H1 (cell line): ENCODE data around the gene ARHGAP15. TPM values are rescaled to one million over a fixed set of nuclear protein-coding genes. Genes with fewer than 3 reads are reported as not detected.

ENCODE experiments used
- CTCF ChIA-PET: fragments of 300-600 bp; sonication (Branson Sonifier 250); formaldehyde crosslinking; loops from one replicate; lab custom pipeline; 2021; ENCODE audit not compliant: partially characterized antibody; lab: Charles Lee
- POLR2A ChIA-PET: fragments of 300-600 bp; sonication (Branson Sonifier 250); formaldehyde crosslinking; loops from one replicate; lab custom pipeline; 2021; ENCODE audit warnings: inconsistent platforms; ENCODE audit not compliant: partially characterized antibody; lab: Charles Lee
- DNase-seq, 2 experiments: peaks; one replicate each; pipeline versions ENCODE4 v3.0.0 to v3.0.0-alpha.2; 2010 to 2022; ENCODE audit warnings: low spot score in 2 of 2, low read depth in 1 of 2, mixed read lengths in 1 of 2
- FAIRE-seq: peaks from 2 replicates; lab custom pipeline; 2011; peaks lifted over from hg19 to GRCh38; lab: Jason Lieb, UNC
- H2AFZ ChIP-seq: 2 replicates; pipeline ENCODE4 v1.8.1; 2012; ENCODE audit warnings: low read length, inconsistent platforms
- H2AK5ac ChIP-seq: 2 replicates; pipeline ENCODE4 v1.6.1; 2013; ENCODE audit warnings: low read depth, low read length
- H2BK120ac ChIP-seq: replicated peaks from 2 replicates; pipeline ENCODE3; 2013; ENCODE audit warnings: low read depth, low read length, inconsistent platforms
- H2BK12ac ChIP-seq: 2 replicates; pipeline ENCODE4 v1.6.1; 2013; ENCODE audit warnings: low read depth, low read length
- H2BK15ac ChIP-seq: 2 replicates; pipeline ENCODE4 v1.6.1; 2013; ENCODE audit warnings: low read length
- H2BK20ac ChIP-seq: 2 replicates; pipeline ENCODE4 v1.6.1; 2013; ENCODE audit warnings: low read length
- H2BK5ac ChIP-seq: 2 replicates; pipeline ENCODE4 v1.6.1; 2013; ENCODE audit warnings: low read depth, low read length
- H3K14ac ChIP-seq: 2 replicates; pipeline ENCODE4 v1.6.1; 2013; ENCODE audit warnings: inconsistent platforms; ENCODE audit not compliant: insufficient read length
- H3K18ac ChIP-seq: 2 replicates; pipeline ENCODE4 v1.6.1; 2013; ENCODE audit warnings: low read length; ENCODE audit errors: extremely low read depth
- H3K23ac ChIP-seq: 2 replicates; pipeline ENCODE4 v1.6.1; 2013; ENCODE audit warnings: inconsistent platforms; ENCODE audit not compliant: insufficient read length
- H3K23me2 ChIP-seq: 2 replicates; pipeline ENCODE4 v1.6.1; 2013; ENCODE audit warnings: low read depth, low read length
- H3K27ac ChIP-seq: 2 replicates; pipeline ENCODE4 v1.6.1; 2011; ENCODE audit warnings: low read depth, low read length, inconsistent platforms
- H3K27me3 ChIP-seq, 4 experiments: replicated peaks in 1 of 4; 1 replicate in 1 of 4; 2 replicates in 3 of 4; pipeline versions ENCODE4 v1.6.1 to v1.8.1; 2011 to 2013; ENCODE audit warnings: low read length in 3 of 4, mild to moderate bottlenecking in 3 of 4, inconsistent platforms in 2 of 4, mixed read lengths in 2 of 4, moderate library complexity in 1 of 4; ENCODE audit not compliant: control insufficient read depth in 3 of 4, insufficient read depth in 3 of 4; ENCODE audit errors: extremely low read depth in 1 of 4
- H3K36me3 ChIP-seq, 4 experiments: 2 replicates each; pipeline versions ENCODE4 v1.6.1 to v1.8.1; 2011 to 2013; ENCODE audit warnings: mild to moderate bottlenecking in 4 of 4, low read length in 3 of 4, moderate library complexity in 2 of 4, control low read depth in 1 of 4, inconsistent platforms in 1 of 4; ENCODE audit not compliant: insufficient read depth in 4 of 4, control insufficient read depth in 2 of 4
- H3K4ac ChIP-seq: replicated peaks from 2 replicates; pipeline ENCODE3; 2013; ENCODE audit warnings: low read length, low read depth, mixed read lengths, inconsistent platforms; ENCODE audit not compliant: insufficient read length
- H3K4me1 ChIP-seq, 4 experiments: replicated peaks in 1 of 4; 1 replicate in 1 of 4; 2 replicates in 3 of 4; pipeline versions ENCODE4 v1.6.1 to v1.8.1; 2011 to 2013; ENCODE audit warnings: low read length in 3 of 4, inconsistent platforms in 2 of 4, mixed read lengths in 1 of 4; ENCODE audit not compliant: insufficient read depth in 4 of 4, control insufficient read depth in 3 of 4
- H3K4me2 ChIP-seq, 2 experiments: 2 replicates each; pipeline versions ENCODE4 v1.6.1 to v1.8.1; 2011 to 2013; ENCODE audit warnings: low read depth in 2 of 2, low read length in 2 of 2, control low read depth in 1 of 2, inconsistent platforms in 1 of 2, mild to moderate bottlenecking in 1 of 2; ENCODE audit not compliant: insufficient read depth in 1 of 2
- H3K4me3 ChIP-seq, 4 experiments: fragments of 200-600, 300-600 bp in 1 of 4; sonication (generic), shearing (Covaris generic), sonication (Bioruptor Twin) in 1 of 4; 2 replicates each; pipeline versions ENCODE4 v1.5.1 to v1.8.1; 2011 to 2016; ENCODE audit warnings: low read length in 4 of 4, low read depth in 3 of 4, control low read depth in 2 of 4, inconsistent platforms in 2 of 4, mild to moderate bottlenecking in 2 of 4, mixed read lengths in 1 of 4, moderate library complexity in 1 of 4; ENCODE audit not compliant: insufficient read depth in 2 of 4; ENCODE audit errors: extremely low read depth in 1 of 4
- H3K56ac ChIP-seq: replicated peaks from 2 replicates; pipeline ENCODE3; 2013; ENCODE audit warnings: low read depth, mild to moderate bottlenecking, mixed read lengths, low read length, inconsistent platforms; ENCODE audit not compliant: insufficient read length
- H3K79me1 ChIP-seq: 2 replicates; pipeline ENCODE4 v1.6.1; 2013; ENCODE audit warnings: low read depth, low read length, control low read depth
- H3K79me2 ChIP-seq, 2 experiments: 2 replicates each; pipeline versions ENCODE4 v1.6.1 to v1.8.1; 2012 to 2013; ENCODE audit warnings: low read length in 2 of 2, mild to moderate bottlenecking in 2 of 2, inconsistent platforms in 1 of 2; ENCODE audit not compliant: insufficient read depth in 2 of 2, control insufficient read depth in 1 of 2
- H3K9ac ChIP-seq, 4 experiments: replicated peaks in 1 of 4; 1 replicate in 1 of 4; 2 replicates in 3 of 4; pipeline versions ENCODE4 v1.6.1 to v1.8.1; 2011 to 2013; ENCODE audit warnings: low read depth in 3 of 4, low read length in 3 of 4, control low read depth in 2 of 4, mild to moderate bottlenecking in 2 of 4, moderate library complexity in 2 of 4, inconsistent platforms in 1 of 4; ENCODE audit errors: extremely low read depth in 1 of 4
- H3K9me3 ChIP-seq, 2 experiments: 2 replicates each; pipeline versions ENCODE4 v1.6.1 to v1.8.1; 2012 to 2013; ENCODE audit warnings: mild to moderate bottlenecking in 2 of 2, moderate library complexity in 2 of 2, control low read depth in 1 of 2, inconsistent platforms in 1 of 2, low read depth in 1 of 2, low read length in 1 of 2, mixed read lengths in 1 of 2; ENCODE audit not compliant: insufficient read depth in 2 of 2
- H4K20me1 ChIP-seq, 2 experiments: replicated peaks in 1 of 2; 2 replicates each; pipeline versions ENCODE3 to v1.8.1; 2011 to 2013; ENCODE audit warnings: inconsistent platforms in 2 of 2, low read length in 2 of 2, mild to moderate bottlenecking in 1 of 2; ENCODE audit not compliant: insufficient read depth in 2 of 2, control insufficient read depth in 1 of 2
- H4K5ac ChIP-seq: 2 replicates; pipeline ENCODE4 v1.6.1; 2013; ENCODE audit warnings: low read length, low read depth, mixed read lengths, inconsistent platforms; ENCODE audit not compliant: insufficient read length
- H4K8ac ChIP-seq: 2 replicates; pipeline ENCODE4 v1.8.0; 2013; ENCODE audit warnings: mild to moderate bottlenecking, moderate library complexity, low read length, inconsistent platforms; ENCODE audit not compliant: insufficient read depth; ENCODE audit errors: extremely low read depth
- H4K91ac ChIP-seq: replicated peaks from 2 replicates; pipeline ENCODE3; 2013; ENCODE audit warnings: low read length, mixed read lengths, inconsistent platforms; ENCODE audit not compliant: insufficient read length
- CEBPB ChIP-seq: IDR thresholded peaks from 2 replicates; pipeline ENCODE4 v1.6.1; 2012; ENCODE audit warnings: low read depth, low read length
- CHD2 ChIP-seq: IDR thresholded peaks from 2 replicates; pipeline ENCODE4 v1.6.1; 2012; ENCODE audit warnings: low read length, improper control_type of control experiment
- POU5F1 ChIP-seq: IDR thresholded peaks from 2 replicates; pipeline ENCODE4 v1.6.1; 2011; ENCODE audit warnings: low read depth, mild to moderate bottlenecking, low read length, moderate library complexity
- TBP ChIP-seq: IDR thresholded peaks from 2 replicates; pipeline ENCODE4 v1.6.1; 2011; ENCODE audit warnings: low read depth, low read length, improper control_type of control experiment
- WGBS, 2 experiments: shearing (Covaris generic) in 1 of 2; methylation state at CpG; one replicate each; pipeline versions ENCODE4 v1.1.6 to v1.1.7; 2013 to 2015; ENCODE audit warnings: low lambda C conversion rate in 2 of 2, mixed read lengths in 2 of 2, inconsistent platforms in 1 of 2, low coverage in 1 of 2, missing lambda C conversion rate in 1 of 2; ENCODE audit not compliant: insufficient replicate concordance in 2 of 2, insufficient coverage in 1 of 2, insufficient read length in 1 of 2; ENCODE audit errors: extremely low coverage in 1 of 2, missing lambda C conversion rate in 1 of 2; 5-methylcytosine and 5-hydroxymethylcytosine counted together
- polyA plus RNA-seq, 7 experiments: library from polyadenylated mRNA; depleted of rRNA in 3 of 7; stranded (reverse) in 5 of 7; unstranded in 2 of 7; fragments of >200 nt in 5 of 7; fragments of 200-250 nt in 2 of 7; gene quantifications; 1 replicate in 5 of 7; 2 replicates in 1 of 7; 4 replicates in 1 of 7; pipeline versions ENCODE4 v1.2.1 to v1.2.3, GENCODE V29; 2011 to 2013; ENCODE audit warnings: missing spikeins in 2 of 7, mixed read lengths in 2 of 7
- total RNA-seq: library from RNA; stranded (reverse); fragmentation: NEBNext Ultra II Directional; extraction: Animal tissue kit (Norgen Biotek cat#: 25700); gene quantifications from 2 replicates; pipeline ENCODE4 v1.2.1, GENCODE V29; 2021

The ARHGAP15 gene
- total and polyA plus RNA-seq, 2 of the 8 experiments (the other 6 are each of a cell fraction or from before 2014, with no cell fraction given): not detected

DNA sequence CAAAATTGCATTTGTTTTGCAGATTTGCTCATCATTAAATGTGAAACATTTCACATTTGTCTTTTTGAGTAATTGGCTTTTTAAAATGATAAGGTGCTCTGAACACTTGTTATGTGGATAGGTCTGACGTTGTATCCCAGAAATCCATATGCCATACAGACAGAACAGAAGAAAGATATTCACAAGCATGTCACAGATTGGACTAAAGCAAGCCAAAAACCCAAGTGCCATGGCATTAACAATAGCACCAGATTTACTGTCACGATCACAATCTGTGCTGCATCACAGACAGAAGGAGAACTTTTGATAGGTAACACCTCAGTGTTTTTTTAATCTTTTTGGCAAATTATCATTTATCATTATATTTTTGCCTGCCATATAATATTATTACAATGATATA lies 272.6 kb downstream of the ARHGAP15 start:
- Histone ChIP-seq H3K27ac (no peak overlapping the region), H2AFZ (no peak overlapping the region), H4K8ac (no peak overlapping the region), H3K9me3 (no peaks in the 10 kb centered on the region), H3K79me2 (no peaks in the 10 kb centered on the region), H3K4me2 (no peak overlapping the region), H4K5ac (no peak overlapping the region), H2BK120ac (no peak overlapping the region), H3K23me2 (no peaks in the 10 kb centered on the region), H3K14ac (no peak overlapping the region), H2BK12ac (no peak overlapping the region), H3K56ac (no peak overlapping the region), H3K4me3 (no peak overlapping the region), H2BK20ac (no peak overlapping the region), H3K9ac (no peak overlapping the region), H2AK5ac (no peak overlapping the region), H3K18ac (no peak overlapping the region), H3K23ac (no peak overlapping the region), H3K4ac (no peak overlapping the region), H3K36me3 (no peaks in the 10 kb centered on the region), H4K20me1 (no peaks in the 10 kb centered on the region), H2BK15ac (no peak overlapping the region), H3K4me1 (no peaks in the 10 kb centered on the region), H2BK5ac (no peak overlapping the region), H4K91ac (no peak overlapping the region), H3K27me3 (no peaks in the 10 kb centered on the region), H3K79me1 (no peaks in the 10 kb centered on the region)
- ChIA-PET POLR2A (no interaction called here), CTCF (interaction anchor here (0.5 kb wide), 1 partner anchor 859 kb away, joined by 3 read pairs; no protein-coding TSS in a partner anchor)
- FAIRE-seq: no peak
- TF ChIP-seq CHD2 (no peak), TBP (no peak), POU5F1 (no peak), CEBPB (no peak)
- 94% methylated on average over 2 of the region's 2 CpGs; no CpG with 5 or more reads in 1 of the 2 experiments for WGBS, 2 experiments
- DNase-seq: no peak
